HEK293 (cell line): Measurements from ENCODE around the gene CPB2.
A peak's percentile ranks its signal among the peaks of the same experiment; 100 is the strongest.

Experiments used
- CTCF ChIA-PET: fragments of 350-600 bp; formaldehyde crosslinking; extraction: SDS; loops from one replicate; lab custom pipeline; 2021; ENCODE audit warnings: antibody characterized with exemption; lab: Yijun Ruan, JAX
- POLR2A ChIA-PET: fragments of 300-600 bp; formaldehyde crosslinking; extraction: SDS; loops from one replicate; lab custom pipeline; 2020; ENCODE audit warnings: antibody characterized with exemption, inconsistent platforms; lab: Yijun Ruan, JAX
- H3K27ac ChIP-seq: fragments of 200-500 bp; sonication (Bioruptor generic); 2 replicates; pipeline ENCODE4 v1.5.1; 2014; ENCODE audit warnings: low read depth, low read length, control low read depth, inconsistent platforms; ENCODE audit errors: extremely low read depth
- H3K36me3 ChIP-seq, 2 experiments: fragments of 200-500 bp in 1 of 2; sonication (Bioruptor generic) in 1 of 2; 1 replicate in 1 of 2; 2 replicates in 1 of 2; pipeline ENCODE4 v1.5.1; 2014 to 2017; ENCODE audit warnings: inconsistent platforms in 2 of 2, low read length in 2 of 2; ENCODE audit not compliant: control insufficient read depth in 2 of 2, insufficient read depth in 1 of 2
- H3K4me1 ChIP-seq: fragments of 200-500 bp; sonication (Bioruptor generic); 2 replicates; pipeline ENCODE4 v1.5.1; 2014; ENCODE audit warnings: mild to moderate bottlenecking, low read length, inconsistent platforms; ENCODE audit not compliant: control insufficient read depth, insufficient read depth
- H3K4me3 ChIP-seq: 2 replicates; pipeline ENCODE4 v1.5.1; 2011; ENCODE audit warnings: low read depth, mild to moderate bottlenecking, control low read depth, low read length, moderate library complexity
- H3K9me3 ChIP-seq: fragments of 200-500 bp; sonication (Bioruptor generic); 2 replicates; pipeline ENCODE4 v1.5.1; 2014; ENCODE audit warnings: low read depth, low read length, inconsistent platforms; ENCODE audit not compliant: control insufficient read depth, insufficient read depth
- ATF2 ChIP-seq: fragments of 450-650 bp; formaldehyde crosslinking; IDR thresholded peaks from 2 replicates; pipeline ENCODE4 v1.5.1; 2016; ENCODE audit warnings: missing biosample characterization, missing genetic modification characterization, low read depth
- GLIS1 ChIP-seq: fragments of 450-650 bp; formaldehyde crosslinking; IDR thresholded peaks from 2 replicates; pipeline ENCODE4 v1.5.1; 2016; ENCODE audit warnings: missing biosample characterization, missing genetic modification characterization
- HIC1 ChIP-seq: fragments of 450-650 bp; formaldehyde crosslinking; IDR thresholded peaks from 2 replicates; pipeline ENCODE4 v1.5.1; 2016; ENCODE audit warnings: missing biosample characterization, missing genetic modification characterization
- KLF10 ChIP-seq: fragments of 450-650 bp; IDR thresholded peaks from 2 replicates; pipeline ENCODE4 v1.5.1; 2018; ENCODE audit warnings: missing biosample characterization, mild to moderate bottlenecking, missing genetic modification characterization
- MEIS1 ChIP-seq: sonication (generic); formaldehyde crosslinking; IDR thresholded peaks from 2 replicates; pipeline ENCODE4 v1.8.1; 2022; ENCODE audit warnings: missing genetic modification reagents, mild to moderate bottlenecking, borderline replicate concordance
- SP2 ChIP-seq: fragments of 450-650 bp; formaldehyde crosslinking; IDR thresholded peaks from 2 replicates; pipeline ENCODE4 v1.5.1; 2016; ENCODE audit warnings: missing biosample characterization, missing genetic modification characterization
- TRIM28 ChIP-seq: IDR thresholded peaks from 2 replicates; pipeline ENCODE4 v1.6.1; 2011; ENCODE audit warnings: low read length, control low read depth, borderline replicate concordance
- ZBTB11 ChIP-seq: fragments of 450-650 bp; formaldehyde crosslinking; conservative IDR thresholded peaks from 2 replicates; pipeline ENCODE4 v1.5.1; 2016; ENCODE audit warnings: low read depth, missing biosample characterization, missing genetic modification characterization
- ZBTB17 ChIP-seq: fragments of 450-650 bp; formaldehyde crosslinking; IDR thresholded peaks from 2 replicates; pipeline ENCODE4 v1.5.1; 2016; ENCODE audit warnings: missing biosample characterization, missing genetic modification characterization
- ZNF114 ChIP-seq: fragments of 450-650 bp; formaldehyde crosslinking; IDR thresholded peaks from 2 replicates; pipeline ENCODE4 v1.5.0; 2017; ENCODE audit warnings: missing biosample characterization, missing genetic modification characterization
- ZNF16 ChIP-seq: fragments of 450-650 bp; formaldehyde crosslinking; IDR thresholded peaks from 2 replicates; pipeline ENCODE4 v1.5.1; 2016; ENCODE audit warnings: low read depth, missing biosample characterization, missing genetic modification characterization
- ZNF26 ChIP-seq: fragments of 450-650 bp; formaldehyde crosslinking; IDR thresholded peaks from 2 replicates; pipeline ENCODE4 v1.5.1; 2016; ENCODE audit warnings: missing biosample characterization, missing genetic modification characterization
- ZNF266 ChIP-seq: fragments of 450-650 bp; formaldehyde crosslinking; IDR thresholded peaks from 2 replicates; pipeline ENCODE4 v1.5.1; 2016; ENCODE audit warnings: missing biosample characterization, missing genetic modification characterization, low read depth
- ZNF366 ChIP-seq: fragments of 450-650 bp; formaldehyde crosslinking; conservative IDR thresholded peaks from 2 replicates; pipeline ENCODE4 v1.5.1; 2016; ENCODE audit warnings: missing biosample characterization, missing genetic modification characterization
- ZNF37A ChIP-seq: fragments of 450-650 bp; IDR thresholded peaks from 2 replicates; pipeline ENCODE4 v1.5.1; 2018; ENCODE audit warnings: missing biosample characterization, missing genetic modification characterization
- ZNF404 ChIP-seq: fragments of 450-650 bp; formaldehyde crosslinking; IDR thresholded peaks from 2 replicates; pipeline ENCODE4 v1.5.1; 2017; ENCODE audit warnings: missing biosample characterization, missing genetic modification characterization
- ZNF449 ChIP-seq: fragments of 450-650 bp; formaldehyde crosslinking; IDR thresholded peaks from 2 replicates; pipeline ENCODE4 v1.5.1; 2017; ENCODE audit warnings: missing biosample characterization, mild to moderate bottlenecking, missing genetic modification characterization, moderate library complexity
- ZNF514 ChIP-seq: fragments of 450-650 bp; formaldehyde crosslinking; IDR thresholded peaks from 2 replicates; pipeline ENCODE4 v1.5.1; 2016; ENCODE audit warnings: missing biosample characterization, missing genetic modification characterization
- TF ChIP-seq, protein P1 (sequence below): fragments of 450-650 bp; formaldehyde crosslinking; optimal IDR thresholded peaks from 2 replicates; pipeline ENCODE3; 2016; ENCODE audit warnings: missing biosample characterization, mild to moderate bottlenecking, missing genetic modification characterization
- TF ChIP-seq, protein P2 (sequence below): sonication (generic); formaldehyde crosslinking; IDR thresholded peaks from 2 replicates; pipeline ENCODE4 v1.8.1; 2022; ENCODE audit warnings: mild to moderate bottlenecking, moderate library complexity, missing genetic modification reagents
- TF ChIP-seq, protein P3 (sequence below): fragments of 450-650 bp; formaldehyde crosslinking; IDR thresholded peaks from 2 replicates; pipeline ENCODE4 v1.5.1; 2016; ENCODE audit warnings: missing biosample characterization, missing genetic modification characterization

The CPB2 gene

GRCh38 chr13:46097015-46097414 lies 7.8 kb downstream of the CPB2 start:
- H3K4me3 ChIP-seq = no peak overlapping the region
- TF ChIP-seq ZNF16 (tag by site-specific recombination) (no peak), ZBTB17 (tag by site-specific recombination) (peak; percentile 54), SP2 (tag by site-specific recombination) (no peak)
- H3K4me1 ChIP-seq = no peaks in the 10 kb centered on the region
- no peaks in the 10 kb centered on the region for H3K36me3 ChIP-seq
- H3K9me3 ChIP-seq = no peaks in the 10 kb centered on the region
- ChIA-PET POLR2A (no interaction called here), CTCF (interaction anchor here (0.6 kb wide), 1 partner anchor 1656 kb away, joined by 3 read pairs; no protein-coding TSS in a partner anchor)
- H3K27ac ChIP-seq = no peak overlapping the region

- H3K27ac ChIP-seq = no peak overlapping the region
- POLR2A ChIA-PET = no interaction called here
- no peaks in the 10 kb centered on the region for H3K9me3 ChIP-seq
- no peaks in the 10 kb centered on the region for H3K36me3 ChIP-seq
- no peaks in the 10 kb centered on the region for H3K4me1 ChIP-seq
- H3K4me3 ChIP-seq = no peak overlapping the region
- TF ChIP-seq ZNF366 (tag by site-specific recombination) = no peak
- no peak for TF ChIP-seq ZNF404 (tag by site-specific recombination)
- TF ChIP-seq GLIS1 (tag by site-specific recombination) = no peak
- no peak for TF ChIP-seq ZNF449 (tag by site-specific recombination)
- TF ChIP-seq ZNF26 = no peak
- TF ChIP-seq, protein P1, sequence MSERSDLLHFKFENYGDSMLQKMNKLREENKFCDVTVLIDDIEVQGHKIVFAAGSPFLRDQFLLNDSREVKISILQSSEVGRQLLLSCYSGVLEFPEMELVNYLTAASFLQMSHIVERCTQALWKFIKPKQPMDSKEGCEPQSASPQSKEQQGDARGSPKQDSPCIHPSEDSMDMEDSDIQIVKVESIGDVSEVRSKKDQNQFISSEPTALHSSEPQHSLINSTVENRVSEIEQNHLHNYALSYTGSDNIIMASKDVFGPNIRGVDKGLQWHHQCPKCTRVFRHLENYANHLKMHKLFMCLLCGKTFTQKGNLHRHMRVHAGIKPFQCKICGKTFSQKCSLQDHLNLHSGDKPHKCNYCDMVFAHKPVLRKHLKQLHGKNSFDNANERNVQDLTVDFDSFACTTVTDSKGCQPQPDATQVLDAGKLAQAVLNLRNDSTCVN (tag by site-specific recombination) = no peak
- TF ChIP-seq ZNF37A (tag by site-specific recombination) = no peak
- no peak for TF ChIP-seq ZNF114 (tag by site-specific recombination)
- no peak for TF ChIP-seq ATF2 (tag by site-specific recombination)
- TF ChIP-seq ZNF514 (tag by site-specific recombination) = no peak
- TF ChIP-seq ZBTB11 (tag by site-specific recombination) = no peak
- no peak for TF ChIP-seq ZNF266 (tag by site-specific recombination)
- no peak for TF ChIP-seq MEIS1 (CRISPR knock-in tag)
- TF ChIP-seq TRIM28 = no peak
- no peak for TF ChIP-seq KLF10
- TF ChIP-seq, protein P2, sequence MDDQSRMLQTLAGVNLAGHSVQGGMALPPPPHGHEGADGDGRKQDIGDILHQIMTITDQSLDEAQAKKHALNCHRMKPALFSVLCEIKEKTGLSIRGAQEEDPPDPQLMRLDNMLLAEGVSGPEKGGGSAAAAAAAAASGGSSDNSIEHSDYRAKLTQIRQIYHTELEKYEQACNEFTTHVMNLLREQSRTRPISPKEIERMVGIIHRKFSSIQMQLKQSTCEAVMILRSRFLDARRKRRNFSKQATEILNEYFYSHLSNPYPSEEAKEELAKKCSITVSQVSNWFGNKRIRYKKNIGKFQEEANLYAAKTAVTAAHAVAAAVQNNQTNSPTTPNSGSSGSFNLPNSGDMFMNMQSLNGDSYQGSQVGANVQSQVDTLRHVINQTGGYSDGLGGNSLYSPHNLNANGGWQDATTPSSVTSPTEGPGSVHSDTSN (CRISPR knock-in tag) = no peak
- no peak for TF ChIP-seq HIC1 (tag by site-specific recombination)
- TF ChIP-seq, protein P3, sequence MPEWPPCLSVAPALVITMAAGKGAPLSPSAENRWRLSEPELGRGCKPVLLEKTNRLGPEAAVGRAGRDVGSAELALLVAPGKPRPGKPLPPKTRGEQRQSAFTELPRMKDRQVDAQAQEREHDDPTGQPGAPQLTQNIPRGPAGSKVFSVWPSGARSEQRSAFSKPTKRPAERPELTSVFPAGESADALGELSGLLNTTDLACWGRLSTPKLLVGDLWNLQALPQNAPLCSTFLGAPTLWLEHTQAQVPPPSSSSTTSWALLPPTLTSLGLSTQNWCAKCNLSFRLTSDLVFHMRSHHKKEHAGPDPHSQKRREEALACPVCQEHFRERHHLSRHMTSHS (tag by site-specific recombination) = no peak
- CTCF ChIA-PET = interaction anchor here (0.5 to 0.9 kb wide), 2 partner anchors 13 to 203 kb away, joined by 3 read pairs; no protein-coding TSS in a partner anchor
Observed at GRCh38 chr13:46094478-46094877, 10.4 kb downstream of the CPB2 start.
